Psoas muscle (tissue), 8 donors: ENCODE data around the gene ANKRD37. TPM values are rescaled to one million over a fixed set of nuclear protein-coding genes. Genes with fewer than 3 reads are reported as not detected.

ENCODE experiments used
- ATAC-seq, 4 donors: fragments of 200-7000 bp; cut with Tn5 transposase; one replicate each; pipeline ENCODE4 v1.9.1; 2020; ENCODE audit warnings: moderate library complexity in 3 of 4, mild to moderate bottlenecking in 2 of 4
- DNase-seq, 2 donors: peaks; one replicate each; pipeline ENCODE4 v3.0.0-alpha.2; 2020
- H3K27ac ChIP-seq: fragments of 200-600 bp; one replicate; pipeline ENCODE4 v1.8.0; 2022
- H3K27me3 ChIP-seq, 3 donors: fragments of 200-600 bp in 1 of 3; one replicate each; pipeline versions ENCODE4 v1.6.1 to v1.8.0; 2013 to 2022; ENCODE audit warnings: low read length in 2 of 3, mild to moderate bottlenecking in 2 of 3, moderate library complexity in 1 of 3; ENCODE audit not compliant: insufficient read depth in 3 of 3
- H3K36me3 ChIP-seq, 2 donors: fragments of 200-600 bp in 1 of 2; one replicate each; pipeline versions ENCODE4 v1.6.1 to v1.8.0; 2013 to 2022; ENCODE audit warnings: low read depth in 1 of 2, mild to moderate bottlenecking in 1 of 2, moderate library complexity in 1 of 2; ENCODE audit not compliant: insufficient read depth in 1 of 2
- H3K4me1 ChIP-seq: fragments of 200-600 bp; one replicate; pipeline ENCODE4 v1.8.0; 2022
- H3K4me3 ChIP-seq: fragments of 200-600 bp; one replicate; pipeline ENCODE4 v1.8.0; 2022; ENCODE audit warnings: mild to moderate bottlenecking
- H3K9me3 ChIP-seq: fragments of 200-600 bp; one replicate; pipeline ENCODE4 v1.8.0; 2022
- CTCF ChIP-seq: fragments of 200-600 bp; IDR thresholded peaks from one replicate; pipeline ENCODE4 v1.8.0; 2022; ENCODE audit warnings: antibody characterized with exemption
- WGBS, 3 donors: extraction: QIAGEN DNeasy Blood & Tissue Kit; methylation state at CpG; one replicate each; pipeline versions ENCODE4 v1.1.6 to v1.1.7; 2013; 5-methylcytosine and 5-hydroxymethylcytosine counted together
- intact Hi-C, 2 donors: fragments of 100-400 bp; cut with DNase I; formaldehyde crosslinking; loops; one replicate each; pipeline versions ENCODE4 v1.11.0 to v1.14.2; 2022
- polyA plus RNA-seq, 3 donors: library from polyadenylated mRNA; stranded (reverse); fragments of 200-250 nt; gene quantifications; one replicate each; pipeline ENCODE4 v1.2.3, GENCODE V29; 2013
- total RNA-seq, 4 donors: library from RNA; stranded (reverse); fragmentation: NEBNext Ultra II Directional in 2 of 4; extraction: Animal tissue kit (Norgen Biotek cat#: 25700) in 2 of 4; gene quantifications; one replicate each; pipeline versions ENCODE4 v1.2.1 to v1.2.4, GENCODE V29; 2021 to 2023
- donor health status: healthy with polysubstance abuse.
- donor health status: DM: no; HTN: no; CAD: no; lungs with moderate emphysema.
- donor health status: Bipolar disorder and iron deficiency.
- donor health status: healthy.
- donor health status: DM: yes; HTN: yes; CAD: no.
- donor health status: DM: no; HTN: no; CAD: no.
- donor health status: DM: no; HTN: no; CAD: no.
- donor health status: DM: yes; HTN: yes; CAD: no.

Gene ANKRD37
- total and polyA plus RNA-seq, 7 donors, result 6.9 to 31.2 (median 20.0) TPM

- H3K36me3 ChIP-seq, result no peaks in the 10 kb centered on the region
- intact Hi-C loops, result no loop called here
- DNase-seq (no peak), ATAC-seq (no peak)
- no peaks in the 10 kb centered on the region for H3K4me1 ChIP-seq
- no peak overlapping the region for H3K4me3 ChIP-seq
- no peaks in the 10 kb centered on the region for H3K27me3 ChIP-seq
- 92 to 98% (median 95%) methylated on average over 2 of the region's 2 CpGs for WGBS, 3 donors
- no peaks in the 10 kb centered on the region for H3K9me3 ChIP-seq
- H3K27ac ChIP-seq, result no peak overlapping the region
- no peak for TF ChIP-seq CTCF
These were observed 48.6 kb downstream of the ANKRD37 start for GRCh38 chr4:185445209-185445608.

Other genes with a start within 250 kb of the ANKRD37 start
- 10 to 100 TPM; 10.1 to 20.3 (median 11.3) TPM for gene CFAP97, start 192.8 kb upstream of the ANKRD37 start, total RNA-seq
- 1 to 10 TPM; 3.0 to 7.7 (median 7.5) TPM for gene CFAP97, start 192.8 kb upstream of the ANKRD37 start, polyA plus RNA-seq
- gene SNX25, start 187.2 kb upstream of the ANKRD37 start, total RNA-seq, result 10 to 100 TPM in 2 of 4 donors, 1 to 10 TPM in 2; 9.1 to 12.0 (median 10.3) TPM
- gene SNX25, start 187.2 kb upstream of the ANKRD37 start, polyA plus RNA-seq, result 10 to 100 TPM in 1 of 3 donors, 1 to 10 TPM in 2; 5.3 to 13.0 (median 6.1) TPM
- gene LRP2BP, start 917 bp upstream of the ANKRD37 start, total RNA-seq, result 1 to 10 TPM in 2 of 4 donors, under 1 TPM in 2; 0.80 to 3.0 (median 1.1) TPM
- gene LRP2BP, start 917 bp upstream of the ANKRD37 start, polyA plus RNA-seq, result 1 to 10 TPM in 1 of 3 donors, under 1 TPM in 2; 0.48 to 1.1 (median 0.59) TPM
- 10 to 100 TPM; 32.1 to 45.5 (median 41.4) TPM for gene UFSP2, start 29.1 kb downstream of the ANKRD37 start, total RNA-seq
- 10 to 100 TPM; 22.5 to 33.8 (median 31.4) TPM for gene UFSP2, start 29.1 kb downstream of the ANKRD37 start, polyA plus RNA-seq
- 1 to 10 TPM in 2 of 4 donors, under 1 TPM in 2; 0.54 to 7.0 (median 3.2) TPM for gene CCDC110, start 74.9 kb downstream of the ANKRD37 start, total RNA-seq
- 1 to 10 TPM in 1 of 3 donors, under 1 TPM in 2; 0.07 to 5.9 (median 0.65) TPM for gene CCDC110, start 74.9 kb downstream of the ANKRD37 start, polyA plus RNA-seq
- 1,000 to 10,000 TPM; 2,718 to 5,341 (median 3,828) TPM for gene PDLIM3, start 138.7 kb downstream of the ANKRD37 start, total RNA-seq
- 1,000 to 10,000 TPM in 2 of 3 donors, 100 to 1,000 TPM in 1; 703 to 2,553 (median 1,460) TPM for gene PDLIM3, start 138.7 kb downstream of the ANKRD37 start, polyA plus RNA-seq